ENCODE results near the gene ACTR3C. TPM values are rescaled to one million over a fixed set of nuclear protein-coding genes. Genes with fewer than 3 reads are reported as not detected.

Gene ACTR3C
- total and polyA plus RNA-seq, 2 of the 13 experiments (the other 11 are each of a cell fraction or from before 2014, with no cell fraction given): 3.8 to 7.5 TPM

GRCh38 chr7:150371996-150372270, 48.6 kb upstream of the ACTR3C start:
- BruUV-seq (replicated peaks): no TSS peak
- ChIA-PET POLR2A (interaction anchor here (4.5 to 6.8 kb wide), 3 partner anchors 13 to 33 kb away, joined by 54 to 141 read pairs (median 86); a partner anchor contains a TSS), CTCF (ENCODE audit: low intra/inter-chr PET ratio, low total read pairs) (no interaction called here)
- Histone ChIP-seq H3K9ac (ENCODE audit: insufficient read depth, low read depth, low read length) (no peak overlapping the region), H4K20me1 (ENCODE audit: insufficient read depth, low read length) (peaks cover 8% of the 10 kb centered on the region; the same call in 1 of the 2 replicates), H3K4me1 (ENCODE audit: insufficient read depth, low read length) (peaks cover 70% of the 10 kb centered on the region), H2AFZ (ENCODE audit: low read length) (no peak overlapping the region), H3K9me3 (ENCODE audit: low read length) (no peaks in the 10 kb centered on the region), H3K27me3 (ENCODE audit: control insufficient read depth in 1 of 2, insufficient read depth in 2 of 2, low read length in 2 of 2) (no peaks in the 10 kb centered on the region), H3K79me2 (ENCODE audit: insufficient read depth, low read length) (peaks cover 38% of the 10 kb centered on the region), H3K4me2 (ENCODE audit: low read depth, low read length) (no peak overlapping the region), H3K4me3 (replicated peaks in 1 of 3; ENCODE audit: insufficient read depth in 1 of 3, low read depth in 2 of 3, low read length in 3 of 3) (no peak overlapping the region), H3K27ac (ENCODE audit: extremely low read length, insufficient read depth, low read length) (no peak overlapping the region), H3K36me3 (replicated peaks in 1 of 2; ENCODE audit: control insufficient read depth in 1 of 2, insufficient read depth in 2 of 2, low read length in 2 of 2) (peaks cover 5 to 27% of the 10 kb centered on the region in 2 experiments; a peak in 4 of 5 replicates)
- no peak for ATAC-seq
- DNase-seq (ENCODE audit: low spot score): no peak
- 98% methylated on average over 12 of the region's 30 CpGs for WGBS (ENCODE audit: low lambda C conversion rate)
- TF ChIP-seq GZF1 (CRISPR knock-in tag; IDR thresholded peaks at IDR 0.05) (no peak), AGO2 (optimal IDR thresholded peaks at IDR 0.05; ENCODE audit: low read depth, low read length) (peak; percentile 14), RFX5 (IDR thresholded peaks at IDR 0.05; ENCODE audit: low read depth, low read length) (no peak), GATAD2A (CRISPR knock-in tag; IDR thresholded peaks at IDR 0.05) (no peak)
- intact Hi-C loops (cut with micrococcal nuclease; ENCODE audit: unreplicated experiment): no loop called here
- no peak for FAIRE-seq
- in situ Hi-C loops (cut with HindIII; ENCODE audit: extremely low pct_ligation_motif_present, low pct_unique_long_range_greater_than_20kb): no loop called here

GRCh38 chr7:150371131-150371995, 48.0 kb upstream of the ACTR3C start:
- no peak for DNase-seq (ENCODE audit: low spot score)
- peak overlapping the region; percentile 100 for H3K27ac ChIP-seq (ENCODE audit: extremely low read length, insufficient read depth, low read length)
- H3K4me1 ChIP-seq (ENCODE audit: insufficient read depth, low read length): peaks cover 64% of the 10 kb centered on the region
- H3K27me3 ChIP-seq (ENCODE audit: control insufficient read depth in 1 of 2, insufficient read depth in 2 of 2, low read length in 2 of 2): no peaks in the 10 kb centered on the region
- H3K36me3 ChIP-seq (replicated peaks in 1 of 2; ENCODE audit: control insufficient read depth in 1 of 2, insufficient read depth in 2 of 2, low read length in 2 of 2): peaks cover 5 to 27% of the 10 kb centered on the region in 2 experiments; a peak in 4 of 5 replicates
- ChIA-PET POLR2A (interaction anchor here (0.6 to 6.8 kb wide), 12 partner anchors 8 to 533 kb away, joined by 3 to 141 read pairs (median 22); partner anchors contain the start of genes RARRES2, ZNF775 and ZNF862), CTCF (ENCODE audit: low intra/inter-chr PET ratio, low total read pairs) (no interaction called here)
- in situ Hi-C loops (cut with HindIII; ENCODE audit: extremely low pct_ligation_motif_present, low pct_unique_long_range_greater_than_20kb): no loop called here
- H3K4me2 ChIP-seq (ENCODE audit: low read depth, low read length): peak overlapping the region; percentile 99
- BruUV-seq (replicated peaks): no TSS peak
- ATAC-seq: no peak
- peaks cover 38% of the 10 kb centered on the region for H3K79me2 ChIP-seq (ENCODE audit: insufficient read depth, low read length)
- no peak overlapping the region for H2AFZ ChIP-seq (ENCODE audit: low read length)
- peak; percentile 90 for TF ChIP-seq HNRNPL (IDR thresholded peaks at IDR 0.05; ENCODE audit: low read depth, low read length)
- peak; percentile 71 for TF ChIP-seq RBFOX2 (IDR thresholded peaks at IDR 0.05; ENCODE audit: low read depth, low read length)
- TF ChIP-seq ZNF20 (CRISPR knock-in tag; IDR thresholded peaks at IDR 0.05): no peak
- no peak for TF ChIP-seq ZNF75D (CRISPR knock-in tag; IDR thresholded peaks at IDR 0.05; ENCODE audit: borderline replicate concordance)
- 0 out of 2 replicates have a peak, but pooled peaks have one; percentile 19 for TF ChIP-seq GABPB1 (CRISPR knock-in tag; IDR thresholded peaks at IDR 0.05)
- TF ChIP-seq TAF15 (IDR thresholded peaks at IDR 0.05; ENCODE audit: low read depth, low read length, poor library complexity, severe bottlenecking): peak; percentile 47
- peak in 1 of 2 experiments; percentile 36; a peak in 1 of 4 replicates for TF ChIP-seq POLR2A (IDR thresholded peaks at IDR 0.05; ENCODE audit: insufficient read depth in 1 of 2, low read depth in 2 of 2, low read length in 2 of 2)
- no peak for TF ChIP-seq ZNF230 (CRISPR knock-in tag; IDR thresholded peaks at IDR 0.05)
- peak; percentile 93 for TF ChIP-seq AGO2 (optimal IDR thresholded peaks at IDR 0.05; ENCODE audit: low read depth, low read length)
- no peak for FAIRE-seq
- H3K9me3 ChIP-seq (ENCODE audit: low read length): no peaks in the 10 kb centered on the region
- no peak overlapping the region for H3K9ac ChIP-seq (ENCODE audit: insufficient read depth, low read depth, low read length)
- WGBS (ENCODE audit: low lambda C conversion rate): 93% methylated on average over 15 of the region's 48 CpGs
- intact Hi-C loops (cut with micrococcal nuclease; ENCODE audit: unreplicated experiment): no loop called here
- H3K4me3 ChIP-seq (replicated peaks in 1 of 3; ENCODE audit: insufficient read depth in 1 of 3, low read depth in 2 of 3, low read length in 3 of 3): peak overlapping the region in 1 of 3 experiments; percentile 82; a peak in 1 of 6 replicates
- H4K20me1 ChIP-seq (ENCODE audit: insufficient read depth, low read length): peaks cover 8% of the 10 kb centered on the region; the same call in 1 of the 2 replicates

All from HepG2 (cell line).